Esophagus muscularis mucosa (tissue), 2 donors: ENCODE measurements around the gene OR11G2.
"Not testable (repeated sequence)": the region's sequence is repeated elsewhere in the genome, so short reads cannot be mapped to it uniquely, and the experiment has no call there.

Experiments used
- POLR2A ChIP-seq: fragments of 450-650 bp; IDR thresholded peaks from one replicate; pipeline ENCODE4 v1.6.1; 2017; ENCODE audit warnings: antibody characterized with exemption, moderate library complexity, mild to moderate bottlenecking, low read depth
- POLR2AphosphoS5 ChIP-seq, 2 donors: sonication (generic); formaldehyde crosslinking; IDR thresholded peaks; one replicate each; pipeline ENCODE4 v1.6.1; 2017; ENCODE audit warnings: antibody characterized with exemption in 2 of 2

- TF ChIP-seq POLR2AphosphoS5 (IDR thresholded peaks at IDR 0.05); POLR2A: not testable (repeated sequence)
Measured at GRCh38 chr14:20169852-20170251, 20.8 kb upstream of the OR11G2 start.
